ENCODE measurements around the gene C16orf96. TPM values are rescaled to one million over a fixed set of nuclear protein-coding genes. Genes with fewer than 3 reads are reported as not detected.

Gene C16orf96
- total and polyA plus RNA-seq, 2 of the 8 experiments (the other 6 are each of a cell fraction or from before 2014, with no cell fraction given): 1.0 to 1.3 TPM

GRCh38 chr16:4525634-4526277 lies 30.4 kb upstream of the C16orf96 start (continued):
- no peak for TF ChIP-seq CTCF (IDR thresholded peaks at IDR 0.05; ENCODE audit: control extremely low read depth in 1 of 3, insufficient read depth in 1 of 3, low read depth in 1 of 3, low read length in 3 of 3)
- no peak for TF ChIP-seq RBBP5 (IDR thresholded peaks at IDR 0.05; ENCODE audit: borderline replicate concordance, low read depth, low read length)
- TF ChIP-seq SP2 (IDR thresholded peaks at IDR 0.05; ENCODE audit: low read length): no peak
- TF ChIP-seq USF2 (IDR thresholded peaks at IDR 0.05; ENCODE audit: low read length): no peak
- TF ChIP-seq HDAC6 (IDR thresholded peaks at IDR 0.05; ENCODE audit: low read depth, low read length): no peak
- no peak for TF ChIP-seq RAD21 (IDR thresholded peaks at IDR 0.05 in 1 of 2, conservative IDR thresholded peaks at IDR 0.05 in 1 of 2; ENCODE audit: low read depth in 2 of 2, low read length in 2 of 2)
- no peak for TF ChIP-seq POU5F1 (IDR thresholded peaks at IDR 0.05; ENCODE audit: low read depth, low read length)
- no peak for TF ChIP-seq CTBP2 (IDR thresholded peaks at IDR 0.05; ENCODE audit: borderline replicate concordance, insufficient read depth, insufficient read length, low read length)
- no peak for TF ChIP-seq SIX5 (IDR thresholded peaks at IDR 0.05; ENCODE audit: low read depth, low read length)

Data from H1 (cell line).